SK-N-MC (cell line): ENCODE results near the gene TSBP1.

Experiments used
- DNase-seq: peaks from one replicate; pipeline ENCODE4 v3.0.0-alpha.2; 2011; ENCODE audit warnings: low read depth, low spot score
- H3K27ac ChIP-seq: fragments of 200-600 bp; sonication (generic); 2 replicates; pipeline ENCODE4 v1.5.1; 2016; ENCODE audit warnings: mixed run types
- H3K36me3 ChIP-seq: fragments of 200-600 bp; sonication (generic); 2 replicates; pipeline ENCODE4 v1.6.1; 2017; ENCODE audit warnings: antibody characterized with exemption, low read length, mixed read lengths; ENCODE audit not compliant: insufficient read depth
- H3K4me3 ChIP-seq: fragments of 200-600 bp; sonication (generic); 2 replicates; pipeline ENCODE4 v1.5.1; 2016
- H3K9ac ChIP-seq: fragments of 200-600 bp; sonication (generic); 2 replicates; pipeline ENCODE4 v1.8.0; 2017; ENCODE audit warnings: mixed run types, mixed read lengths; ENCODE audit not compliant: insufficient read length
- H3K9me3 ChIP-seq: fragments of 200-600 bp; sonication (generic); 2 replicates; pipeline ENCODE4 v1.6.1; 2017; ENCODE audit warnings: low read depth, mild to moderate bottlenecking, antibody characterized with exemption, low read length, moderate library complexity, mixed read lengths
- EZH2 ChIP-seq: fragments of 200-600 bp; sonication (generic); IDR thresholded peaks from one replicate; pipeline ENCODE4 v1.6.1; 2017; ENCODE audit warnings: antibody characterized with exemption
- FOXP2 ChIP-seq: optimal IDR thresholded peaks from 2 replicates; pipeline ENCODE3; 2011; ENCODE audit warnings: mild to moderate bottlenecking, moderate library complexity; ENCODE audit not compliant: insufficient read depth; ENCODE audit errors: extremely low read length, control extremely low read depth
- POLR2AphosphoS5 ChIP-seq: IDR thresholded peaks from 2 replicates; pipeline ENCODE4 v1.6.1; 2012; ENCODE audit warnings: mild to moderate bottlenecking, low read depth, low read length, borderline replicate concordance

Gene TSBP1

GRCh38 chr6:32402812-32403211, 31.1 kb upstream of the TSBP1 start:
- H3K27ac ChIP-seq = no peak overlapping the region
- no peak for DNase-seq
- H3K9ac ChIP-seq = no peak overlapping the region
- no peak for TF ChIP-seq FOXP2
- TF ChIP-seq POLR2AphosphoS5 = no peak
- TF ChIP-seq EZH2 = no peak
- H3K9me3 ChIP-seq = no peaks in the 10 kb centered on the region
- H3K36me3 ChIP-seq = no peaks in the 10 kb centered on the region
- H3K4me3 ChIP-seq = no peak overlapping the region

- Histone ChIP-seq H3K4me3 (no peak overlapping the region), H3K9me3 (no peaks in the 10 kb centered on the region), H3K36me3 (no peaks in the 10 kb centered on the region), H3K9ac (no peak overlapping the region), H3K27ac (no peak overlapping the region)
- DNase-seq = no peak
- TF ChIP-seq POLR2AphosphoS5 (no peak), FOXP2 (no peak), EZH2 (no peak)
Measured at GRCh38 chr6:32401284-32401963, 29.7 kb upstream of the TSBP1 start.

GRCh38 chr6:32397252-32397920, 25.7 kb upstream of the TSBP1 start:
- H3K9me3 ChIP-seq = no peaks in the 10 kb centered on the region
- no peaks in the 10 kb centered on the region for H3K36me3 ChIP-seq
- no peak overlapping the region for H3K27ac ChIP-seq
- TF ChIP-seq FOXP2 = no peak
- TF ChIP-seq POLR2AphosphoS5 = no peak
- no peak for TF ChIP-seq EZH2
- no peak for DNase-seq
- no peak overlapping the region for H3K9ac ChIP-seq
- H3K4me3 ChIP-seq = no peak overlapping the region

GRCh38 chr6:32396028-32396427, 24.3 kb upstream of the TSBP1 start:
- Histone ChIP-seq H3K9ac (no peak overlapping the region), H3K36me3 (no peaks in the 10 kb centered on the region), H3K4me3 (no peak overlapping the region), H3K27ac (no peak overlapping the region), H3K9me3 (no peaks in the 10 kb centered on the region)
- DNase-seq = no peak
- TF ChIP-seq FOXP2 (no peak), POLR2AphosphoS5 (no peak), EZH2 (no peak)

GRCh38 chr6:32393665-32394420, 22.1 kb upstream of the TSBP1 start:
- Histone ChIP-seq H3K27ac (no peak overlapping the region), H3K4me3 (no peak overlapping the region)

GRCh38 chr6:32391505-32391904, 19.8 kb upstream of the TSBP1 start:
- Histone ChIP-seq H3K27ac (no peak overlapping the region), H3K36me3 (no peaks in the 10 kb centered on the region), H3K4me3 (no peak overlapping the region), H3K9me3 (no peaks in the 10 kb centered on the region), H3K9ac (no peak overlapping the region)
- no peak for TF ChIP-seq POLR2AphosphoS5
- TF ChIP-seq FOXP2 = no peak
- TF ChIP-seq EZH2 = no peak
- no peak for DNase-seq

More at GRCh38 chr6:32393665-32394420, 22.1 kb upstream of the TSBP1 start:
- Histone ChIP-seq H3K9ac (no peak overlapping the region), H3K36me3 (no peaks in the 10 kb centered on the region), H3K9me3 (no peaks in the 10 kb centered on the region)
- TF ChIP-seq POLR2AphosphoS5 (no peak), FOXP2 (no peak), EZH2 (no peak)
- no peak for DNase-seq

GRCh38 chr6:32387589-32388340, 16.1 kb upstream of the TSBP1 start:
- no peak overlapping the region for H3K27ac ChIP-seq
- TF ChIP-seq EZH2 (no peak), POLR2AphosphoS5 (no peak), FOXP2 (no peak)
- no peaks in the 10 kb centered on the region for H3K9me3 ChIP-seq
- no peak for DNase-seq
- no peak overlapping the region for H3K9ac ChIP-seq
- H3K36me3 ChIP-seq = no peaks in the 10 kb centered on the region
- no peak overlapping the region for H3K4me3 ChIP-seq

GRCh38 chr6:32386040-32386439, 14.3 kb upstream of the TSBP1 start:
- TF ChIP-seq POLR2AphosphoS5 (no peak), FOXP2 (no peak), EZH2 (no peak)

More at GRCh38 chr6:32386040-32386439, 14.3 kb upstream of the TSBP1 start:
- no peak overlapping the region for H3K27ac ChIP-seq
- no peak overlapping the region for H3K9ac ChIP-seq
- no peaks in the 10 kb centered on the region for H3K36me3 ChIP-seq
- no peak overlapping the region for H3K4me3 ChIP-seq
- no peak for DNase-seq
- H3K9me3 ChIP-seq = no peaks in the 10 kb centered on the region
